ENCODE measurements around the gene TNFRSF18.

TNFRSF18 gene

GRCh38 chr1:1173793-1174415 lies 32.5 kb downstream of the TNFRSF18 start, which contains the start of gene TTLL10:
TSS of gene TTLL10 (plus strand) at chr1:1173880. CDS start at chr1:1179216, 5,336 bp downstream.
- no peak for DNase-seq

- no peak for DNase-seq
Measured at GRCh38 chr1:1173061-1173792, 33.2 kb downstream of the TNFRSF18 start.

- DNase-seq, result no peak
Measured at GRCh38 chr1:1171546-1172340, 34.6 kb downstream of the TNFRSF18 start.

- no peak for DNase-seq
Measured at GRCh38 chr1:1171161-1171545, 35.2 kb downstream of the TNFRSF18 start.

- no peak for DNase-seq
Measured at GRCh38 chr1:1170215-1171091, 35.9 kb downstream of the TNFRSF18 start.

- DNase-seq, result no peak
Measured at GRCh38 chr1:1169429-1170214, 36.8 kb downstream of the TNFRSF18 start.

GRCh38 chr1:1168451-1169411 lies 37.7 kb downstream of the TNFRSF18 start:
- no peak for DNase-seq

- no peak for DNase-seq
Measured at GRCh38 chr1:1167841-1168450, 38.4 kb downstream of the TNFRSF18 start.

GRCh38 chr1:1167398-1167821 lies 39.0 kb downstream of the TNFRSF18 start:
- no peak for DNase-seq

GRCh38 chr1:1166642-1167397 lies 39.6 kb downstream of the TNFRSF18 start:
- no peak for DNase-seq

- DNase-seq, result no peak
Measured at GRCh38 chr1:1165900-1166421, 40.4 kb downstream of the TNFRSF18 start.

- DNase-seq, result peak; percentile 33
Measured at GRCh38 chr1:1165485-1165884, 40.9 kb downstream of the TNFRSF18 start.

- no peak for DNase-seq
Measured at GRCh38 chr1:1164701-1165451, 41.5 kb downstream of the TNFRSF18 start.

- DNase-seq, result no peak
Measured at GRCh38 chr1:1164361-1164700, 42.1 kb downstream of the TNFRSF18 start.

- DNase-seq, result no peak
Measured at GRCh38 chr1:1163538-1164070, 42.8 kb downstream of the TNFRSF18 start.

- peak; percentile 97 for DNase-seq
Measured at GRCh38 chr1:1162597-1163537, 43.5 kb downstream of the TNFRSF18 start.

- no peak for DNase-seq
Measured at GRCh38 chr1:1161683-1162079, 44.7 kb downstream of the TNFRSF18 start.
